Measurements from ENCODE around the gene TTYH3.

DNA sequence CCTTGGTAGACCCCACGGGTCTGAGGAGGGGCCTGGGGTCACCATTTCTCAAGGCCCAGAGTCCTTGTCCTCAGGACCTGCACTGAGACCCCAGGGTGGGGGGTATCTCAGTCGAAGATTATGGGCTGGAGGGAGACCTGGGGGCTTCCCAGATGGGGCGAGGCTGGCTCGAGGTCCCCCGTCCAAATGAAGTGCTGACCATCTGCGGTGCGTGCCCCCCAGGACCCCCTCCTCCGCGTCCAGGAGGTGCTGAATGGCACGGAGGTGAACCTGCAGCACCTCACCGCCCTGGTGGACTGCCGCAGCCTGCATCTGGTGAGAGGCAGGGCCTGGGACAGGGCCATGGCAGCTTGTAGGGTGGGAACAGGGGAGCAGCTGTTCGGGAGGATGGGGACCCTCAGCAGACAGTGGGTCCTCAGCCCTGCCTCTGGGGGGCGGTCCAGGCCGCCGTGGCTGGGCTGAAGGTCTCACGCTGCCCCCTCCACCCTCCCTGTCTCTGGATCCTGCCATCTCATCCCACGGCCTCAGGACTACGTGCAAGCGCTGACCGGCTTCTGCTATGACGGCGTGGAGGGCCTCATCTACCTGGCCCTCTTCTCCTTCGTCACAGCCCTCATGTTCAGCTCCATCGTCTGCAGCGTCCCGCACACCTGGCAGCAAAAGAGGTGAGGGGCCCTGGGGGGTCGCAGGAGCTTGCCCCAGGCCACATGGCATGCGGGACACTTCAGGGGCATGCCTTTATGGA lies 24.3 kb downstream of the TTYH3 start:
- TF ChIP-seq, protein P1, sequence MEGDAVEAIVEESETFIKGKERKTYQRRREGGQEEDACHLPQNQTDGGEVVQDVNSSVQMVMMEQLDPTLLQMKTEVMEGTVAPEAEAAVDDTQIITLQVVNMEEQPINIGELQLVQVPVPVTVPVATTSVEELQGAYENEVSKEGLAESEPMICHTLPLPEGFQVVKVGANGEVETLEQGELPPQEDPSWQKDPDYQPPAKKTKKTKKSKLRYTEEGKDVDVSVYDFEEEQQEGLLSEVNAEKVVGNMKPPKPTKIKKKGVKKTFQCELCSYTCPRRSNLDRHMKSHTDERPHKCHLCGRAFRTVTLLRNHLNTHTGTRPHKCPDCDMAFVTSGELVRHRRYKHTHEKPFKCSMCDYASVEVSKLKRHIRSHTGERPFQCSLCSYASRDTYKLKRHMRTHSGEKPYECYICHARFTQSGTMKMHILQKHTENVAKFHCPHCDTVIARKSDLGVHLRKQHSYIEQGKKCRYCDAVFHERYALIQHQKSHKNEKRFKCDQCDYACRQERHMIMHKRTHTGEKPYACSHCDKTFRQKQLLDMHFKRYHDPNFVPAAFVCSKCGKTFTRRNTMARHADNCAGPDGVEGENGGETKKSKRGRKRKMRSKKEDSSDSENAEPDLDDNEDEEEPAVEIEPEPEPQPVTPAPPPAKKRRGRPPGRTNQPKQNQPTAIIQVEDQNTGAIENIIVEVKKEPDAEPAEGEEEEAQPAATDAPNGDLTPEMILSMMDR (IDR thresholded peaks at IDR 0.05): no peak
- TF ChIP-seq POLR2A (IDR thresholded peaks at IDR 0.05): no peak
